HG02588 (cell line): ENCODE results near the gene GSG1L.

Source experiments
- ATAC-seq: cut with Tn5 transposase; IDR thresholded peaks from one replicate; pipeline ENCODE4 v1.9.1; 2021; ENCODE audit warnings: mild to moderate bottlenecking, moderate library complexity; ENCODE audit not compliant: unreplicated experiment

Gene GSG1L

DNA sequence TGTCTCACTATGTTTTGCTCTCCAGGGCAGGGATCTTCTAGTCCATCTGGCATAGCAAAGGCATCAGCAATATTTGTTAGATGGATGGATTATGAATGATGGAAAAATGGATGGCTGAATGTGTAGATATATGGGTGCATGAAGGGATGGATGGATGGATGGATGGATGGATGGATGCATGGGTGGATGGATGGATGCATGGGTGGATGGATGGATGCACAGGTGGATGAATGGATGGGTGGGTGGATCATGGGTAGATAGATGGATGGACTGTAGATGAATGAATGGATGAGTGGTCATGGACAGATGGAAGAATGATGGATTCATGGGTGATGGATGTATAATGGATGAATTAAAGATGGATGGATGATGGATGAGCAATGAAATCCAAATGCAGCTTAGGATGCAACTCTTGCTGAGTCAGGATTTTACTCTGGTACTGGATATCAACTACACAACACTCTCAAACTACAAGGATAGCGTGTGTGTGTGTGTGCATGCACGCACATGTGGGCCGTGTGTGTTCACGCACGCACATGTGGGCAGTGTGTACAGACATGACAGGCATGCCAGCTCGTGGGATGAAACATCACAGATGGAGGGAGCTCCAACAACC, 34.0 kb downstream of the GSG1L start:
- ATAC-seq = no peak

DNA sequence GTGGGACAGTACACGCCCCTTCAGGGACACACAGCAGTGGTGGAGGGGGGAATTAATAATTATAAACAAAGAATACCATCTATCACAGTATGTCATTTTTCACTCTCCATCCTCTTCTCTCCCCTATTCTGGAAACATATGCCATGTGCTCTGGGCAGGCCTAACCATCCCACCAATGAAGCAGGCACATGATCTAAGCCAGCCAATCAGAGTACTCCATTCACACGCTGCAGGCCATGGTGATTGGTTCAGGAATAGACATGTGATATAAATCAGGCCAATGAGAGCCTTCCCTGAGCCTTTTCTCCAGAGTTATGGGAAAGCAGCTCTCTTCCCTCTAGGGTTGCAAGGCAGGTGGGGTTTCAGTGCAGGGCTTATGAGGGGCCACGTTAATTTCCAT, 36.5 kb downstream of the GSG1L start:
- ATAC-seq = no peak

DNA sequence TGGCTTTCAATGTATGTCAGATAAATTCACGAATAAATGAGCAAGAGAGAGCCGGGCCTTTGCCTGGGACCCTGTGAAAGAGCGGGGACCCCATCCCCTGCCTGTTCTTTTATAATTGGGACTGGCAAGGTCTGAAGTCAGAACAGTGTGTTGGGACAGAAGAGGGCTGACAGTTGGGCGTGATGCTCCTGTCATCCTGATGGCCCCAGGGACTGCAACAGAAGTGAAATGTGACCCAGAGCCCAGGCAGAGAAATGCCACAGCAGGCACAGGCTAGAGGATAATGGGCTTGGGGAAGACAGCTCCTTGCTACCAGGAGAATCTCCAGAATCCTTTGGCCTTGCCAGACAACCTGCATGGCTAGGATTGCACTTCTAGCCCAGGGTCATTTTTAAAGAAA, 37.9 kb downstream of the GSG1L start:
- ATAC-seq = no peak

DNA sequence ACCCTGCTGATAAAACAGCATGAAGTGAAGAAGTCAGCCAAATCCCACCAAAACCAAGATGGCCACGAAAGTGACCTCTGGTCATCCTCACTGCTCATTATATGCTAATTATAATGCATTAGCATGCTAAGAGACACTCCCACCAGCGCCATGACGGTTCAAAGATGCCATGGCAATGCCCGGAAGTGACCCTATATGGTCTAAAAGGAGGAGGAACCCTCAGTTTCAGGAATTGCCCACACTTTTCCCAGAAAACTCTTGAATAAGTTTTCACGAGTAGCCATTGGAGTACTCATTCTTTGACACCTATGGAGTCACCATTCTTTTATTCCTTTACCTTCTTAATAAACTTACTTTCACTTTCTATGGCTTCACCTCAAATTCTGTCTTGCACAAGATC, 44.3 kb downstream of the GSG1L start:
- no peak for ATAC-seq

DNA sequence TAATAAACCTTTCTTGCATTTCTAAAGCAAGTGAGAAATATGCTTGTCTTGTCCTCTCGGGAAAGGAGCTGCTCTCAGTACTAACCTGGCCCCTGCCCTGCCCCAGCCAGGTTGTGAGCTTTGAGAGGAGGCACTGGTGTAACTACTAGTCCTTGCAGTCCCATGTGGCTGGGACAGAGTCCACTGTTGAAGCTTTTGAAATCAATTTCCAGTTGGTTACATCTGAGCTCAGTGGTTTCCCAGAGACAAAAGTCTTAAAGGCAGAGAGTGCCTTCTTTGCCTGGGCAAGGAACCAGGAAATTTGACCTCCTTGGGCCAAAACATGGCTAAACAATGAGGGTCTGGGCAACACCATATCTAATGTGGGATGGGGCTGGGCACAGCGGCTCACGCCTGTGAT, 48.7 kb downstream of the GSG1L start:
- no peak for ATAC-seq

GRCh38 chr16:28013878-28014277, 49.6 kb downstream of the GSG1L start:
- ATAC-seq = no peak

DNA sequence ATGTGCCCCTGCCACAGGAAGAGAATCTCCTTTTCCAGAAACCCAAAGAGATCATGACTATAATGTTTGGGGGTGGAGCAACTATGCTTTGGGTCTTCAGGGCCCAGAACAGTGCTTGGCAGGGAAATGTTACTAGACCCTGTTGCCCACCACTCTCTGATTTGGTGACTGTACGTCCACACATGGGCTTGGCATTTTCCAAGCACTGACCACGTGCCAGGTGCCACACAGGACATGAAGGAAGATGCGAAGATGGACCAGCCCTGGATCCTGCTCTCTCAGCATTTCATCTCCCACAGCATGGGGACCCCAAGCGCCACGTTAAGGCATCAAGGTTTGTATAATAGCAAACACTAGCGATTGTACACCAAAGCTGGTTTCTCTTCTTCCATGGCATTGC, 50.1 kb downstream of the GSG1L start:
- ATAC-seq = no peak

DNA sequence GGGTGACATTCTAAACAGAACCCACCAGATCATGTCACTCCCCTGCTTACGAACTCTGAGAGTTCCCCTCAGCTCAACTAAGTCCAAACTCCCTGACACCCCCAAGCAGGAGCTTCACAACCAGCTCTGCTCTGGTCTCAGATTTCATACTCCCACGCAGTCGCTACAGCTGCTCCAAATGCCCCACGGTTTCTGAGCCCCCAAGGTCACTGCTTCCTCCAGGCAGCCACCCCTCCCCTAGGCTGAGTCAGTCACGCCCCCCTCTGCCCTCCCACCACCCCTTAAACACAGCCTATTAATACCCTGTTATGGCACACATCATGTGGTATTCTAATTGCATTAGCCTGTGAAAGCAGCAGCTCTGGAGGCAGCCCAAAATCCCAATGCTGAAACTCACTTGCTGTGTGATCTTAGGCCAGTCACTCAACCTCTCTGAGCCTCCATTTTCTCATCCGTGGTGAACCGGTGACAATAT, 51.5 kb downstream of the GSG1L start:
- no peak for ATAC-seq

GRCh38 chr16:28011223-28011622, 52.3 kb downstream of the GSG1L start:
- ATAC-seq = no peak

DNA sequence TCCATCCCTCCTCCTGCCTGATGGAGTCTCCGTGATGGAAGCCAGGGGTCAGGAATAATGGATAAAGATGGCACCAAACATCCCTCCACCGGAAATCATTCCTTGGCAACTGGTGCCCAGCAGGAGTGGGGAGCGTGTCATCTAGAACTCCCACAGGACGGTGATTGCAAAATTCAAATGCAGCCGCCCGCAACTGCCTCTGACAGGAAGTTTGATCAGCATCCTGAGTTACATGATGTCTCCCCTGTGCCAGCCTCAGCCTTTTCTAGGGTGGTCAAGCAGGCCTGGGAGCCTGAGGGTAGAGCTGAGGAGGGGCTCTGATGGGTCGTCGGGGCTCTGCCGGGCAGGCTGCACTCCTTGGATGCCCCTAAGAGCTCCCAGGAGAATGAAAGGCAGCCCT, 52.8 kb downstream of the GSG1L start:
- ATAC-seq = no peak

- ATAC-seq = no peak
These were observed 53.7 kb downstream of the GSG1L start for GRCh38 chr16:28009586-28010373.

DNA sequence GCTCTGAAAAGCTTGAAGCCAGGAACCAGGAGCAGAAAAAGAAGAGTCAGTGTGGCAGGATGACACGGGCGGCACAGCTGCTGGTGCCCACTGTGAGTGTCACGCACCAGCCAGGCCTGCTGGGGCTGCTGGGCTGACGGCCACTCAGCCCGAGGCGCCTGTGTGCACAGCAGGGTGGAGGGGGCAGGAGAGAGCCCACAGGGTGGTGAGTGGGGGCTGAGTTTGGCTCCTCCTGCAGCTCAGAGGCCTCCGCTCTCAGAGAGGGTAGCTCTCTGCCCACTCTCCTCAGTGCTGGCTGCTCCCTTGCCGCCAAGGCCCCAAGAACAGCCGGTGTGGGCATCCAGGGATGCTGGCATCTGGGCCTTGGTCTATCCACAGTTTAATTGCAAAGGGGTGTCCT, 59.6 kb downstream of the GSG1L start:
- no peak for ATAC-seq

DNA sequence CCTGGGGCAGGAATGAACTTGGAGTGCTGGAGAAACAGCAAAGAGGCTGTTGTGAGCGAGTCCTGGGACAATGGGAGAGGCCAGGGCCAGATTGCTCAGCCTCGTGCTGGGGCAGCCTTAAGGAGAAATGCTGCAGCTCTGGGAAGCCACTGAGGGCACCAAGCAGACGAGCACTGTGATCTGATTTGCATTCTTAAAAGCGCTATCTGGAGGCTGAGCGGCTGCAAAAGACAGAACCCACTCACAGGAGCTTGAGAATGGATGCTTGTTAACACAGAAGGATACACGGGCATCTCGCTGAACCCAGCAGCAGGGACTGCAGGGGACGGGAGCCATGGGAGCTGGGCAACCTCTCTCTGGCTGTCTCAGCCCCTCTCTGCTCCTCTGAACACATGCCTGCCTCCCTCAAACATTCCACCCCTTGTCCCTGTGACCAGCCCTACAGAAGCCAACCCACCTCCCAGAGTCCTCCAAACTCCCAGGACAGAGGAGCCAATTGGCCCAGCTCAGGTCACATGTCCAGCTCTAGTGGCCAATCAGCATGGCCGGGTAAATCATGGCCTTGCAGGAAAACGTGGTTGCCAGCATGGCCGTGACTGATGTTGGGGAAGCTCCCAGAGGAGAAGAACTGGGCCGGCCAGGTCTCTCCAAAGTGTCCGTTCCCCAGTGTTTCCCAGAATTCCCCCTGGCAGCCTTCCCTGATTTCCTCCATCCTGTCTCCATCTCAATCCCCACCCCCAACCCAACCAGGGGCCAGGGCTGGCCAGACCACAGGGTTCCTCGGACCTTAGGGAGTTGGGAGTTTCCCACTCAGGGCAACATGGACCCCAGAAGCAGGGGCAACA, 60.3 kb downstream of the GSG1L start:
- ATAC-seq = no peak

DNA sequence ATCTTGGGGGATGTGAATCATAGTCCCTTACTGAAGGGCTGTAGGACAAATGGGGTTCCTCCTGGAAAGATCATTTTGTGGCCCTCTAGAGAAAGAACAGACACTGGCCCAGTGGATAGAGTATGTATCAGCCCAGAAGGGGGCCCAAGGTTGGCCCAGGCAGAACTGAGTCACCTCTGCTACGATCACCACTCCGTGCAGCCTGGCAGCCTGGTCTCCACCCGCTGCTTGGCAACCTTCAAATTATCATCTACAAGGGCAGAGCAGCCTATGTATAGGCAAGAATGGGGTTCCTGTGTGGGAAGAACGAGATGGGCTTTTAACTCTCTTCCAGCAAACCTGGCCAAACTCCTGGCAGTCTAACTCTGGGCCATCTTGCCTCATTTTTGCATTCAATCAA, 61.9 kb downstream of the GSG1L start:
- no peak for ATAC-seq

DNA sequence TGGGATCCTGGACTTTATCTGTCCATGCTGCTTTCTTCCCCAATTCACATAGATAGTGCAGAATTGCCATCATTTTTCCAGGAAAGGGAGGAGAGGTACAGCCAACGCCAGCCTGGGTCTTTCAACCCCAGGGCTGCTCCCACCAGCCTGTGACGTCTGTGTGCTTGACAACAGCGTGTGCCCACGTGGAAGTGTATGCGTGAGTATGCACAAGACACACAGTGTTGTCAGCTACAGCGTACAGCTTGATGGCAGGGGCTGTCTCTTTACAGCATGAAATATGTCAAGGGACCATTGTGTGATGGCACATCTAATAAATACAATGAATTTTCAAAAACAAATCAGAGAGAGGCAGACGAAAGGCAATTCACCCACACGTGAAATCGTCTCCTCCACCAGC, 62.3 kb downstream of the GSG1L start:
- no peak for ATAC-seq

DNA sequence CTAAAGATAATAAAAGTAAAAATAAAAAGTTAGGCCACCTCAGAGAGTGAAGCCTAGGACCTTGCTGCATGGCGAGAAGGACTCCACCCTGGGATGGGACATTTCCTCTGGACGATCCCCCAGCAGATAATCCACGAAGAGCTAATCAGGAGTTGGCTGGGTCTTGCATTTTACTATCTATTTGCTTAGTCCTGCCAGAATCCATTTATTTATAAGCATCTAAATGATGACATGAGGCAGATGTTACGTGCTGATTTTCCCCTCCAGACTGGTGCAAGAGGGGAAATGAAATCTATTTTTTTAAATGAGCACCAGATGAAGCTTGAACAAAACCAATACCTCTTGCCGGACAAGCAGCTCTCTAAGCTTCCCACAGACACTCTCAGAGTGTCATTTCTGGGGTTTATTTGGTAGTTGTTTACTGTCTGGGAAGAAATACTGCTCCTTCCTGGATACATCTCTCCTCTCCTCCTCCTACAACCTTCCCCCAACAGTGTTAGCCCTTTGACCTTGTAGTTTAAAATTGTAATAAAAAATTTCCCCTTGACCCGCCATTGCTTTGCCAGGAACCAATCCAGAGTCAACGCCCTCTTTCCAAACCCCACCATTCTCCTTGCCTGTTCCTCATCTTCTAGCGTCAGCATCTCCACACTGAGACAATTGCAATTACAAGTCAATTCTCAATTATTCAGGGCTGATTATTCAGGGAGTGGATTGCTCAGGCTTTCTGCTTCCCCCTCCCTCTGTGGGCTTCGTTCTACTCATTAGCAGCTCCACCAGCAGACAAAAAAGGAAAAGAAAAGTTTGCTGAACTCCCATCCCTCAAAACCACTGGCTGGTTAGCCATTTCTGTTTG, 63.0 kb downstream of the GSG1L start:
- ATAC-seq = no peak

DNA sequence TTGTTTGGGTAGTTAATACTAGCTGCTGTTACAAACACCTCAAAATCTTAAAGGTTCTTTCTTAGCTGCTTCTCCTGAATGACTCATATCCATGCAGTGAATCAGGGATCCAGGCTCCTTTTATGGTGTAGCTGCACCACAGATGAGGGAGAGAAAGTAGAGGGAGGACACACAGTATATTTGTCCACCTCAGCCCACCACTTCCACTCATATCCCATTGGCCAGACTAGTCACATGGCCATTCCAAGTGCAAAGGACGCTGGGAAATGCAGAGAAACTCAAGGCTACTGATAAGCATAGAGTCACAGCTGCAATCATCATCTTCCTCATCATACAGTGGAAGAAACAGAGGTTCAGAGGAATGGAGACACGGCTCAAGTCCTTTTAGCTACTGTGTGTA, 63.8 kb downstream of the GSG1L start:
- ATAC-seq = no peak

- no peak for ATAC-seq
These were observed 68.1 kb downstream of the GSG1L start for GRCh38 chr16:27995378-27995777.

- no peak for ATAC-seq
These were observed 68.8 kb downstream of the GSG1L start for GRCh38 chr16:27994686-27995085.

- ATAC-seq = no peak
These were observed 69.9 kb downstream of the GSG1L start for GRCh38 chr16:27993587-27993986.

DNA sequence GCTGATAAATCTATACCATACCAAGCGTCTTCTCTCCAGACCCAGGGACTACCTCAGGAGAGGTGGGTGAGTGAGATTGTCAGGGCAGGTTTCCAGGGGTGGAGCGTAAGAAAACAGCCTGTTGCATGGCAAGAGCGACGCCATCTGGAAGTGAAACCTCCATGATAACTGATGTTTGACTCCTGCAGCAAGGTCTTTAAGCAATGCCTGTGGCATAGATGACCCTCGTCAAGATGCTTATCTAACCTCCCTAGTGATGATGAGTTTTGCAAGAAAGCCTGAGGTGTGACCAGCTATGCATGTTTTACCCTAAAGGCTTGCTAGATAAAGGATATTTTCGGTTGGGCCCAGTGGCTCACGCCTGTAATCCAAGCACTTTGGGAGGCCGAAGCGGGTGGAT, 71.6 kb downstream of the GSG1L start:
- no peak for ATAC-seq
